ENCODE data around the gene DNAJC15.
A peak's percentile ranks its signal among the peaks of the same experiment; 100 is the strongest.

DNAJC15 gene

GRCh38 chr13:43133792-43134191 lies 110.4 kb downstream of the DNAJC15 start:
- TF ChIP-seq ZNF274 (IDR thresholded peaks at IDR 0.05; ENCODE audit: low read depth, low read length) (no peak), SUZ12 (IDR thresholded peaks at IDR 0.05; ENCODE audit: extremely low read depth, insufficient read depth, insufficient read length) (no peak), YY1 (IDR thresholded peaks at IDR 0.05; ENCODE audit: insufficient read depth, insufficient read length) (no peak)
- Histone ChIP-seq H3K9me3 (ENCODE audit: insufficient read depth, low read length) (no peaks in the 10 kb centered on the region), H3K9ac (ENCODE audit: insufficient read length, low read depth) (no peak overlapping the region), H3K27me3 (ENCODE audit: insufficient read depth, insufficient read length) (no peaks in the 10 kb centered on the region), H3K36me3 (ENCODE audit: insufficient read depth, insufficient read length, low read length) (no peaks in the 10 kb centered on the region), H3K4me1 (ENCODE audit: insufficient read depth, insufficient read length) (peaks cover 6% of the 10 kb centered on the region), H3K4me3 (ENCODE audit: insufficient read length, low read depth) (no peak overlapping the region)
- no peak for DNase-seq (ENCODE audit: low read depth, low spot score)

GRCh38 chr13:43134868-43135267 lies 111.5 kb downstream of the DNAJC15 start:
- H3K27me3 ChIP-seq (ENCODE audit: insufficient read depth, insufficient read length): no peaks in the 10 kb centered on the region
- no peaks in the 10 kb centered on the region for H3K9me3 ChIP-seq (ENCODE audit: insufficient read depth, low read length)
- H3K4me1 ChIP-seq (ENCODE audit: insufficient read depth, insufficient read length): peaks cover 6% of the 10 kb centered on the region
- no peak overlapping the region for H3K4me3 ChIP-seq (ENCODE audit: insufficient read length, low read depth)
- TF ChIP-seq YY1 (IDR thresholded peaks at IDR 0.05; ENCODE audit: insufficient read depth, insufficient read length) (no peak), ZNF274 (IDR thresholded peaks at IDR 0.05; ENCODE audit: low read depth, low read length) (no peak), SUZ12 (IDR thresholded peaks at IDR 0.05; ENCODE audit: extremely low read depth, insufficient read depth, insufficient read length) (no peak)
- H3K9ac ChIP-seq (ENCODE audit: insufficient read length, low read depth): no peak overlapping the region
- H3K36me3 ChIP-seq (ENCODE audit: insufficient read depth, insufficient read length, low read length): no peaks in the 10 kb centered on the region
- no peak for DNase-seq (ENCODE audit: low read depth, low spot score)

GRCh38 chr13:43135516-43135915 lies 112.1 kb downstream of the DNAJC15 start:
- H3K36me3 ChIP-seq (ENCODE audit: insufficient read depth, insufficient read length, low read length): no peaks in the 10 kb centered on the region
- no peak for DNase-seq (ENCODE audit: low read depth, low spot score)
- H3K9ac ChIP-seq (ENCODE audit: insufficient read length, low read depth): no peak overlapping the region
- H3K4me1 ChIP-seq (ENCODE audit: insufficient read depth, insufficient read length): peaks cover 6% of the 10 kb centered on the region
- H3K9me3 ChIP-seq (ENCODE audit: insufficient read depth, low read length): no peaks in the 10 kb centered on the region
- TF ChIP-seq SUZ12 (IDR thresholded peaks at IDR 0.05; ENCODE audit: extremely low read depth, insufficient read depth, insufficient read length): no peak
- TF ChIP-seq YY1 (IDR thresholded peaks at IDR 0.05; ENCODE audit: insufficient read depth, insufficient read length): no peak
- TF ChIP-seq ZNF274 (IDR thresholded peaks at IDR 0.05; ENCODE audit: low read depth, low read length): no peak
- no peaks in the 10 kb centered on the region for H3K27me3 ChIP-seq (ENCODE audit: insufficient read depth, insufficient read length)
- no peak overlapping the region for H3K4me3 ChIP-seq (ENCODE audit: insufficient read length, low read depth)

GRCh38 chr13:43136920-43137575 lies 113.7 kb downstream of the DNAJC15 start:
- Histone ChIP-seq H3K9me3 (ENCODE audit: insufficient read depth, low read length) (no peaks in the 10 kb centered on the region), H3K9ac (ENCODE audit: insufficient read length, low read depth) (no peak overlapping the region), H3K36me3 (ENCODE audit: insufficient read depth, insufficient read length, low read length) (no peaks in the 10 kb centered on the region), H3K4me3 (ENCODE audit: insufficient read length, low read depth) (no peak overlapping the region), H3K27me3 (ENCODE audit: insufficient read depth, insufficient read length) (no peaks in the 10 kb centered on the region), H3K4me1 (ENCODE audit: insufficient read depth, insufficient read length) (peaks cover 6% of the 10 kb centered on the region)
- DNase-seq (ENCODE audit: low read depth, low spot score): no peak
- TF ChIP-seq ZNF274 (IDR thresholded peaks at IDR 0.05; ENCODE audit: low read depth, low read length) (no peak), SUZ12 (IDR thresholded peaks at IDR 0.05; ENCODE audit: extremely low read depth, insufficient read depth, insufficient read length) (no peak), YY1 (IDR thresholded peaks at IDR 0.05; ENCODE audit: insufficient read depth, insufficient read length) (no peak)

GRCh38 chr13:43139211-43139610 lies 115.8 kb downstream of the DNAJC15 start:
- H3K4me3 ChIP-seq (ENCODE audit: insufficient read length, low read depth): no peak overlapping the region
- H3K9me3 ChIP-seq (ENCODE audit: insufficient read depth, low read length): no peaks in the 10 kb centered on the region
- H3K36me3 ChIP-seq (ENCODE audit: insufficient read depth, insufficient read length, low read length): no peaks in the 10 kb centered on the region
- no peaks in the 10 kb centered on the region for H3K27me3 ChIP-seq (ENCODE audit: insufficient read depth, insufficient read length)
- H3K9ac ChIP-seq (ENCODE audit: insufficient read length, low read depth): no peak overlapping the region
- DNase-seq (ENCODE audit: low read depth, low spot score): no peak
- TF ChIP-seq ZNF274 (IDR thresholded peaks at IDR 0.05; ENCODE audit: low read depth, low read length) (no peak), YY1 (IDR thresholded peaks at IDR 0.05; ENCODE audit: insufficient read depth, insufficient read length) (no peak), SUZ12 (IDR thresholded peaks at IDR 0.05; ENCODE audit: extremely low read depth, insufficient read depth, insufficient read length) (no peak)
- peaks cover 2% of the 10 kb centered on the region for H3K4me1 ChIP-seq (ENCODE audit: insufficient read depth, insufficient read length)

- no peaks in the 10 kb centered on the region for H3K36me3 ChIP-seq (ENCODE audit: insufficient read depth, insufficient read length, low read length)
- TF ChIP-seq ZNF274 (IDR thresholded peaks at IDR 0.05; ENCODE audit: low read depth, low read length) (no peak), YY1 (IDR thresholded peaks at IDR 0.05; ENCODE audit: insufficient read depth, insufficient read length) (no peak), SUZ12 (IDR thresholded peaks at IDR 0.05; ENCODE audit: extremely low read depth, insufficient read depth, insufficient read length) (no peak)
- H3K9me3 ChIP-seq (ENCODE audit: insufficient read depth, low read length): no peaks in the 10 kb centered on the region
- H3K4me3 ChIP-seq (ENCODE audit: insufficient read length, low read depth): no peak overlapping the region
- H3K4me1 ChIP-seq (ENCODE audit: insufficient read depth, insufficient read length): peaks cover 2% of the 10 kb centered on the region
- no peak overlapping the region for H3K9ac ChIP-seq (ENCODE audit: insufficient read length, low read depth)
- no peaks in the 10 kb centered on the region for H3K27me3 ChIP-seq (ENCODE audit: insufficient read depth, insufficient read length)
- no peak for DNase-seq (ENCODE audit: low read depth, low spot score)
These were observed 116.5 kb downstream of the DNAJC15 start for GRCh38 chr13:43139921-43140320.

GRCh38 chr13:43140985-43141384 lies 117.6 kb downstream of the DNAJC15 start:
- H3K4me1 ChIP-seq (ENCODE audit: insufficient read depth, insufficient read length): peaks cover 2% of the 10 kb centered on the region
- no peak overlapping the region for H3K4me3 ChIP-seq (ENCODE audit: insufficient read length, low read depth)
- H3K9me3 ChIP-seq (ENCODE audit: insufficient read depth, low read length): no peaks in the 10 kb centered on the region
- no peak overlapping the region for H3K9ac ChIP-seq (ENCODE audit: insufficient read length, low read depth)
- H3K36me3 ChIP-seq (ENCODE audit: insufficient read depth, insufficient read length, low read length): no peaks in the 10 kb centered on the region
- no peaks in the 10 kb centered on the region for H3K27me3 ChIP-seq (ENCODE audit: insufficient read depth, insufficient read length)
- TF ChIP-seq YY1 (IDR thresholded peaks at IDR 0.05; ENCODE audit: insufficient read depth, insufficient read length) (no peak), ZNF274 (IDR thresholded peaks at IDR 0.05; ENCODE audit: low read depth, low read length) (no peak), SUZ12 (IDR thresholded peaks at IDR 0.05; ENCODE audit: extremely low read depth, insufficient read depth, insufficient read length) (no peak)
- DNase-seq (ENCODE audit: low read depth, low spot score): peak; percentile 73
